Measurements from ENCODE around the gene SH3BP5. TPM values are rescaled to one million over a fixed set of nuclear protein-coding genes. Genes with fewer than 3 reads are reported as not detected.
A peak's percentile ranks its signal among the peaks of the same experiment; 100 is the strongest.

The SH3BP5 gene
- total RNA-seq, 1 donor from 2014 or later, result 24.0 TPM

- H3K27me3 ChIP-seq (ENCODE audit: control insufficient read depth in 3 of 3, insufficient read depth in 3 of 3, low read length in 3 of 3), result no peaks in the 10 kb centered on the region
- peaks cover 31 to 75% (median 63%) of the 10 kb centered on the region in 3 donors for H3K4me1 ChIP-seq (ENCODE audit: control insufficient read depth in 3 of 3, insufficient read depth in 3 of 3, low read length in 3 of 3)
- no peak overlapping the region for H3K9ac ChIP-seq (ENCODE audit: low read depth in 1 of 3, low read length in 3 of 3)
- H3K4me3 ChIP-seq (ENCODE audit: low read length in 3 of 3), result no peak overlapping the region
- H3K36me3 ChIP-seq (ENCODE audit: control insufficient read depth in 3 of 3, insufficient read depth in 3 of 3, low read length in 3 of 3), result no peaks in the 10 kb centered on the region
- no peaks in the 10 kb centered on the region for H3K9me3 ChIP-seq (ENCODE audit: control insufficient read depth in 3 of 3, low read length in 3 of 3)
- peak overlapping the region; percentile 98 for H3K27ac ChIP-seq (ENCODE audit: low read depth, low read length)
Observed at GRCh38 chr3:15316998-15317435, 15.4 kb downstream of the SH3BP5 start.

- H3K27me3 ChIP-seq (ENCODE audit: control insufficient read depth in 3 of 3, insufficient read depth in 3 of 3, low read length in 3 of 3), result no peaks in the 10 kb centered on the region
- H3K4me1 ChIP-seq (ENCODE audit: control insufficient read depth in 3 of 3, insufficient read depth in 3 of 3, low read length in 3 of 3), result peaks cover 26 to 79% (median 61%) of the 10 kb centered on the region in 3 donors
- peak overlapping the region in 2 of 3 donors; percentile 27 to 46 for H3K9ac ChIP-seq (ENCODE audit: low read depth in 1 of 3, low read length in 3 of 3)
- peak overlapping the region; percentile 98 for H3K27ac ChIP-seq (ENCODE audit: low read depth, low read length)
- no peaks in the 10 kb centered on the region for H3K9me3 ChIP-seq (ENCODE audit: control insufficient read depth in 3 of 3, low read length in 3 of 3)
- no peaks in the 10 kb centered on the region for H3K36me3 ChIP-seq (ENCODE audit: control insufficient read depth in 3 of 3, insufficient read depth in 3 of 3, low read length in 3 of 3)
- peak overlapping the region in 1 of 3 donors; percentile 18 for H3K4me3 ChIP-seq (ENCODE audit: low read length in 3 of 3)
Observed at GRCh38 chr3:15315003-15315402, 17.4 kb downstream of the SH3BP5 start.

- no peak overlapping the region for H3K4me3 ChIP-seq (ENCODE audit: low read length in 3 of 3)
- peak overlapping the region; percentile 98 for H3K27ac ChIP-seq (ENCODE audit: low read depth, low read length)
- no peaks in the 10 kb centered on the region for H3K36me3 ChIP-seq (ENCODE audit: control insufficient read depth in 3 of 3, insufficient read depth in 3 of 3, low read length in 3 of 3)
- H3K9me3 ChIP-seq (ENCODE audit: control insufficient read depth in 3 of 3, low read length in 3 of 3), result no peaks in the 10 kb centered on the region
- H3K27me3 ChIP-seq (ENCODE audit: control insufficient read depth in 3 of 3, insufficient read depth in 3 of 3, low read length in 3 of 3), result no peaks in the 10 kb centered on the region
- peak overlapping the region in 2 of 3 donors; percentile 27 to 46 for H3K9ac ChIP-seq (ENCODE audit: low read depth in 1 of 3, low read length in 3 of 3)
- H3K4me1 ChIP-seq (ENCODE audit: control insufficient read depth in 3 of 3, insufficient read depth in 3 of 3, low read length in 3 of 3), result peaks cover 26 to 78% (median 60%) of the 10 kb centered on the region in 3 donors
Observed at GRCh38 chr3:15314276-15314675, 18.1 kb downstream of the SH3BP5 start.

GRCh38 chr3:15313461-15313860 lies 18.9 kb downstream of the SH3BP5 start:
- no peak overlapping the region for H3K9ac ChIP-seq (ENCODE audit: low read depth in 1 of 3, low read length in 3 of 3)
- H3K9me3 ChIP-seq (ENCODE audit: control insufficient read depth in 3 of 3, low read length in 3 of 3), result no peaks in the 10 kb centered on the region
- no peaks in the 10 kb centered on the region for H3K36me3 ChIP-seq (ENCODE audit: control insufficient read depth in 3 of 3, insufficient read depth in 3 of 3, low read length in 3 of 3)
- H3K27ac ChIP-seq (ENCODE audit: low read depth, low read length), result peak overlapping the region; percentile 98
- H3K4me1 ChIP-seq (ENCODE audit: control insufficient read depth in 3 of 3, insufficient read depth in 3 of 3, low read length in 3 of 3), result peaks cover 26 to 71% (median 52%) of the 10 kb centered on the region in 3 donors
- no peak overlapping the region for H3K4me3 ChIP-seq (ENCODE audit: low read length in 3 of 3)
- H3K27me3 ChIP-seq (ENCODE audit: control insufficient read depth in 3 of 3, insufficient read depth in 3 of 3, low read length in 3 of 3), result no peaks in the 10 kb centered on the region

GRCh38 chr3:15312550-15312949 lies 19.8 kb downstream of the SH3BP5 start:
- no peaks in the 10 kb centered on the region for H3K27me3 ChIP-seq (ENCODE audit: control insufficient read depth in 3 of 3, insufficient read depth in 3 of 3, low read length in 3 of 3)
- H3K36me3 ChIP-seq (ENCODE audit: control insufficient read depth in 3 of 3, insufficient read depth in 3 of 3, low read length in 3 of 3), result no peaks in the 10 kb centered on the region
- peaks cover 26 to 67% (median 44%) of the 10 kb centered on the region in 3 donors for H3K4me1 ChIP-seq (ENCODE audit: control insufficient read depth in 3 of 3, insufficient read depth in 3 of 3, low read length in 3 of 3)
- H3K9me3 ChIP-seq (ENCODE audit: control insufficient read depth in 3 of 3, low read length in 3 of 3), result no peaks in the 10 kb centered on the region
- no peak overlapping the region for H3K4me3 ChIP-seq (ENCODE audit: low read length in 3 of 3)
- H3K27ac ChIP-seq (ENCODE audit: low read depth, low read length), result peak overlapping the region; percentile 7
- no peak overlapping the region for H3K9ac ChIP-seq (ENCODE audit: low read depth in 1 of 3, low read length in 3 of 3)

GRCh38 chr3:15310491-15311370 lies 21.7 kb downstream of the SH3BP5 start:
- Histone ChIP-seq H3K4me3 (ENCODE audit: low read length in 3 of 3) (no peak overlapping the region), H3K36me3 (ENCODE audit: control insufficient read depth in 3 of 3, insufficient read depth in 3 of 3, low read length in 3 of 3) (no peaks in the 10 kb centered on the region), H3K27me3 (ENCODE audit: control insufficient read depth in 3 of 3, insufficient read depth in 3 of 3, low read length in 3 of 3) (no peaks in the 10 kb centered on the region), H3K9ac (ENCODE audit: low read depth in 1 of 3, low read length in 3 of 3) (peak overlapping the region in 1 of 3 donors; percentile 2), H3K4me1 (ENCODE audit: control insufficient read depth in 3 of 3, insufficient read depth in 3 of 3, low read length in 3 of 3) (peaks cover 20 to 53% (median 34%) of the 10 kb centered on the region in 3 donors), H3K9me3 (ENCODE audit: control insufficient read depth in 3 of 3, low read length in 3 of 3) (no peaks in the 10 kb centered on the region), H3K27ac (ENCODE audit: low read depth, low read length) (peak overlapping the region; percentile 17)

GRCh38 chr3:15309662-15310335 lies 22.6 kb downstream of the SH3BP5 start:
- Histone ChIP-seq H3K9ac (ENCODE audit: low read depth in 1 of 3, low read length in 3 of 3) (no peak overlapping the region), H3K9me3 (ENCODE audit: control insufficient read depth in 3 of 3, low read length in 3 of 3) (no peaks in the 10 kb centered on the region), H3K4me1 (ENCODE audit: control insufficient read depth in 3 of 3, insufficient read depth in 3 of 3, low read length in 3 of 3) (peaks cover 14 to 50% (median 25%) of the 10 kb centered on the region in 3 donors), H3K4me3 (ENCODE audit: low read length in 3 of 3) (no peak overlapping the region), H3K27ac (ENCODE audit: low read depth, low read length) (peak overlapping the region; percentile 17), H3K27me3 (ENCODE audit: control insufficient read depth in 3 of 3, insufficient read depth in 3 of 3, low read length in 3 of 3) (no peaks in the 10 kb centered on the region), H3K36me3 (ENCODE audit: control insufficient read depth in 3 of 3, insufficient read depth in 3 of 3, low read length in 3 of 3) (no peaks in the 10 kb centered on the region)

- H3K27me3 ChIP-seq (ENCODE audit: control insufficient read depth in 3 of 3, insufficient read depth in 3 of 3, low read length in 3 of 3), result no peaks in the 10 kb centered on the region
- no peaks in the 10 kb centered on the region for H3K9me3 ChIP-seq (ENCODE audit: control insufficient read depth in 3 of 3, low read length in 3 of 3)
- no peak overlapping the region for H3K9ac ChIP-seq (ENCODE audit: low read depth in 1 of 3, low read length in 3 of 3)
- peaks cover 2 to 32% (median 14%) of the 10 kb centered on the region in 3 donors for H3K4me1 ChIP-seq (ENCODE audit: control insufficient read depth in 3 of 3, insufficient read depth in 3 of 3, low read length in 3 of 3)
- H3K36me3 ChIP-seq (ENCODE audit: control insufficient read depth in 3 of 3, insufficient read depth in 3 of 3, low read length in 3 of 3), result peaks cover 2 to 12% (median 5%) of the 10 kb centered on the region in 3 donors
- H3K27ac ChIP-seq (ENCODE audit: low read depth, low read length), result no peak overlapping the region
- H3K4me3 ChIP-seq (ENCODE audit: low read length in 3 of 3), result no peak overlapping the region
Observed at GRCh38 chr3:15307580-15307979, 24.8 kb downstream of the SH3BP5 start.

- no peak overlapping the region for H3K9ac ChIP-seq (ENCODE audit: low read depth in 1 of 3, low read length in 3 of 3)
- peaks cover 2 to 32% (median 14%) of the 10 kb centered on the region in 3 donors for H3K4me1 ChIP-seq (ENCODE audit: control insufficient read depth in 3 of 3, insufficient read depth in 3 of 3, low read length in 3 of 3)
- peaks cover 5 to 12% (median 7%) of the 10 kb centered on the region in 3 donors for H3K36me3 ChIP-seq (ENCODE audit: control insufficient read depth in 3 of 3, insufficient read depth in 3 of 3, low read length in 3 of 3)
- H3K27me3 ChIP-seq (ENCODE audit: control insufficient read depth in 3 of 3, insufficient read depth in 3 of 3, low read length in 3 of 3), result no peaks in the 10 kb centered on the region
- no peaks in the 10 kb centered on the region for H3K9me3 ChIP-seq (ENCODE audit: control insufficient read depth in 3 of 3, low read length in 3 of 3)
- no peak overlapping the region for H3K27ac ChIP-seq (ENCODE audit: low read depth, low read length)
- H3K4me3 ChIP-seq (ENCODE audit: low read length in 3 of 3), result no peak overlapping the region
Observed at GRCh38 chr3:15306979-15307359, 25.4 kb downstream of the SH3BP5 start.

Data from skeletal muscle tissue (tissue), 4 donors.